ENCODE measurements around the gene EPS8.

GRCh38 chr12:15830538-15830937, 41.4 kb upstream of the EPS8 start:
- TF ChIP-seq, protein P1, sequence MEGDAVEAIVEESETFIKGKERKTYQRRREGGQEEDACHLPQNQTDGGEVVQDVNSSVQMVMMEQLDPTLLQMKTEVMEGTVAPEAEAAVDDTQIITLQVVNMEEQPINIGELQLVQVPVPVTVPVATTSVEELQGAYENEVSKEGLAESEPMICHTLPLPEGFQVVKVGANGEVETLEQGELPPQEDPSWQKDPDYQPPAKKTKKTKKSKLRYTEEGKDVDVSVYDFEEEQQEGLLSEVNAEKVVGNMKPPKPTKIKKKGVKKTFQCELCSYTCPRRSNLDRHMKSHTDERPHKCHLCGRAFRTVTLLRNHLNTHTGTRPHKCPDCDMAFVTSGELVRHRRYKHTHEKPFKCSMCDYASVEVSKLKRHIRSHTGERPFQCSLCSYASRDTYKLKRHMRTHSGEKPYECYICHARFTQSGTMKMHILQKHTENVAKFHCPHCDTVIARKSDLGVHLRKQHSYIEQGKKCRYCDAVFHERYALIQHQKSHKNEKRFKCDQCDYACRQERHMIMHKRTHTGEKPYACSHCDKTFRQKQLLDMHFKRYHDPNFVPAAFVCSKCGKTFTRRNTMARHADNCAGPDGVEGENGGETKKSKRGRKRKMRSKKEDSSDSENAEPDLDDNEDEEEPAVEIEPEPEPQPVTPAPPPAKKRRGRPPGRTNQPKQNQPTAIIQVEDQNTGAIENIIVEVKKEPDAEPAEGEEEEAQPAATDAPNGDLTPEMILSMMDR (IDR thresholded peaks at IDR 0.05; ENCODE audit: borderline replicate concordance, extremely low read depth, low read length, poor library complexity, severe bottlenecking): no peak
- no peak for TF ChIP-seq EZH2 (IDR thresholded peaks at IDR 0.05; ENCODE audit: borderline replicate concordance, low read depth, low read length, severe bottlenecking)

All from DND-41 (cell line).